AG08395 (cell line): Measurements from ENCODE around the gene MLN.
A peak's percentile ranks its signal among the peaks of the same experiment; 100 is the strongest.

Experiments used
- DNase-seq: peaks from one replicate; pipeline ENCODE4 v3.0.0; 2012; ENCODE audit warnings: mixed read lengths, low spot score

MLN gene

DNA sequence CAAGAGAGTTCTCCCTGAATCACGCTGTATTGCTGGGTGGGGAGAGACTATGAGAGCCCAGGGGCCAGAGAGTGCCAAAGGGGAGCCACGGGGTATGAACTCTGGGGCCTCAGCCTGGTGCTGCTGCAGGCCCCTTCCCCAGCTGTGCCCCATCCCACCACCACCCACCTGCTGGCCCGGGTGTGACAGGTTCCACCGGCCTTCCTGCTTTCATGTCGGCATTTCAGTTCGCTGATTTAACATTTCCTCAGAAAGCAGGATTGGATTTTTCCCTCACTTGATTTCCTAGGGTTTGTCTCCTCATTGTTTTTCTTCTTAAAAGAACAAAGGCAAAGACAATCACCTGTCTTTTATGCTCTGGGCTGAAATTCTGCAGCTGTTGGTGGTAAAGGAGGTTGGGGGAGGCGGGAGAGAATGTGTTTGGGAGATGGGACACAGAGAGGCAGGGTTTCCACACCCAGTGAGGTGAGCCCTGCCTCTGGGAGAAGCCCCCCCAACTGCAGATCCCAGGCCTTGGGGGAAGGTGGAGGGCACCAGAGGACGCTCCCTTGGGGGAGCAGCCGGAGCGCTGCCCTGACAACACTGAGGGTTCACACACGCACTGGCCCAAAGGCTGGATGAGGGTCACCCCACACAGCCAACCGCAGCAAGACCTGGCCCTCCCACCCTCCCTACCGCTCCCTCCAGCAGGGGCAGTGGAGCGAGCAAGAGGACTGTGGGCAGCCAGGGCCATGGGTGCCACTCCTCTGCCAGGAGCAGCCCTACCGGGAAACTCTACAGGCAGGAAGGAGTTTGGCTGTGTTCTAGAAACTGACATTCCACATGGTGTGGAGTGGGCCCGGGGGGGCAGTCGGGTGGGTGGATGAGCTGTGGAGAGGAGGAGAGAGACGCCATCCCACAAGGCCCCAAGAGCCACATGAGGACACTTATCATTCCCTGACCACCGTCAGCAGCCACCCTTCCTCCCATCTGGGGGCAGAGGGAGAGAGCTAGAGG, 10.5 kb upstream of the MLN start:
- DNase-seq: no peak

GRCh38 chr6:33813246-33813904, 9.6 kb upstream of the MLN start:
- no peak for DNase-seq

- DNase-seq: peak; percentile 73
Observed at GRCh38 chr6:33812669-33813068, 8.9 kb upstream of the MLN start.

- DNase-seq: no peak
Observed at GRCh38 chr6:33809594-33809993, 5.8 kb upstream of the MLN start.

DNA sequence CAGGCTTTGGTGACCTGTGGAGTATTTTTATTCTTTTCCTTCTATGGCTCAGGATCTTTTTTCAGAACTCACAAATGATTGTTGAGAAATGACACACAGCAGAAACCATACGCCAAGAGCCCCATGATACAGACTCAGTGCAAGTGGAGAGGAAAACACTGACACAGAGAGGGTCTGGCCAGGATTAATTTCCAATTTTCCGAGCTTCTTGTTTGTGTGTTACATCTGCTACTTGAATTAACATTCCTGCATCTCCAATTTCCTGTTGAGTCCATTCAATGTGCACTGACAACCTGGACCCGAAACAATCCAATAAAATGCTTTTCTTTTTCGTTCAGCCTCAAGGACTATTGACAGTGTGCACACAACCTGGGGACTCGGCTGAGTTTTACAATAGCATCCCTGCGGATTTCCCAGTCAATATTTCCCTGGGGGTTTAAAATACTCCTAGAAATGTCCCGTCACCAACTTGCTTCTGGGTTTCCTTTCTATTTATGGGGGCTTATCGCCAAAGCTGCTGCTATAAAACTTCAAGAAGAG, 4.9 kb upstream of the MLN start:
- no peak for DNase-seq

DNA sequence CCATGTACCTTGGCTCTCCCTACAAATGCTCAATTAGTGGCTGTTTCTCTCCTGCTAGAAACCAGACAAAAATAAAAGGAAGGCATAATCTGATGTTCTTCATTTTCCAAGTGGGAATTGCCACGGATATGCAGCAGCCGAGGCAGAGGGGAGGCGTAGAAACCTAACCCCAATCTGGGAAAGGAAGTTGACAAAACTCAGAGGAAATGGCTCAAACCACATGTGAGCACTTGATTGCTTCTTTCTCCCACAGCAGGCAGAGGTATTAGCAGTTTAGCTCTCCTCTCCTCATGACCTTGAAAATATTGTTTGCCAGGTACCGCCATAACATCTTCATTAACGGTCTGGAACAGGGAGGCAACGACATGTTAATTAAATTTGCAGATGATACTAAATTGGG, 3.8 kb upstream of the MLN start:
- DNase-seq: no peak

DNA sequence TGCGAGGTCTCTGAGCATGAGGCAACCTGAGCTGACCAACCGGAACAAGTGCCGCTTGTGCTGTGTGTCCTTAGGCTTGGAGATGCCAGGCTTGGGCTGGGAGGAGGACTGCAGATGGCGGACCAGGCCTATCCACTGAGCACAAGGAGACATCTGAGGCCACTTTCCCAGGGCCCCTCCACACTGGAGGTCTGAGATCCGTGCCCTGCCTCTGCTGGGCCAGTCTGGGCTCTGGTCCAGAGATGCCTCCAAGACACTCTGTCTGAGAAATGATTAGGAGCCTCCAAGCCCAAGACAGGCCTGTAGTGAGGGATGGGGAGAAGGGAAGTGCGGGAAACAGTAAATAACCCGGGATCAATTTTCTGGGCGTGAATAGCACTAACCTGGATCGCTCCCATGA, 3.0 kb upstream of the MLN start:
- DNase-seq: no peak

DNA sequence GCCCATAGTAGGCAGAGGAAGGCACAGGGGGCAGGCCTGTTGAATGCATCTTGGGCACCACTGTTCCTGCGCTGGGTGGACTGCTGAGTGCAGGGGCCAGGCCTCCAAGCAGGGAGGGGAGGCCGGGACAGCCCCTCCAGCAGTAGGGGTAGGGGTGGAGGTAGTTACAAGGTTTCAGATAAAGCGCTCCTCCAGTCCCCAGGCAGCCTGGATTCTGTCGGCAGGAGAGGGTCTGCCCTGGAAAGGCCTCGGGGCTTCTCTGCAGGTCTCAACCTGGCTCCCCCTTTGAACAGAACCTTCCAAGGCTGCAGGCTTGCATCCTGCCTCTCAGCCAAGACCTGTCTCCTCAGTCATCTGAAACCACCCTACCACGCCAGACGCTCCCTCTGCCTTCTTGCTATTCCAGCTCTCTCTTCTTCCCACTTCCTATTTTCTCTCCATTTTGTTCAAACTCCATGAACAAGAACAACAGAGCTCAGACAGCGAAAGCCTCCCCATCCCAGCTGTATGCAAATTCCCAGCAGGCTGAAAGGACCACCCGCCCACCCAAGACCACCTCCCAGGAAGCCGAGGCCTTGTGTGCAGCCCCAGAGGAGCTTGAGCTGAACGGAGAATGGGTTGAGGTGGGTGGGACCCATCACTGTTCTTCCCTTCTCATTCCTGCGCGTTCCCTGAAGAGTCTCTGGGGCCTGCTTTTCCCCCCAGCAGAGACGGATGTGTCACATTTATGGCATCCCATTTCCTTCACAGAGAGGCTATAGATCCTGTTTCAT, 1.4 kb downstream of the MLN start:
- no peak for DNase-seq

DNA sequence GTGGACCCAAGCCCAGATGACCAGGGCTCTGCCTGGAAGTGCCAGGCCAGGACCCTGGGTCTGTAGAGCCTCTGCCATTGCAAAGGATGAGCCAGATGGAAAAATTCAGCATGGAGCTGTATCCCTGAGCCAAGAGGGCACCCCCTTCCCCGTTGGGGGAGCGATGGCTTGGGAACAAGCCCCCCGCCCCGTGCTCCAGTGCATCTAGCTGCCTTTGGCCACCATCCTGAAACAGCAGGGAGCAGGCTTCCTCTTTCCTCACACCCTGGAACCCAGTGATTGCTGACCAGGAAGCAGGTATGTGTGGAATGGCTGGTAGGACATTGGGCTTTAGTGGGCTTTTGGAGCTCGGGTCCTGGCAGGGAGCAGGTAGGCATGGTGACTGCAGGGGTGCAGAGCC, 2.2 kb downstream of the MLN start:
- DNase-seq: no peak

- DNase-seq: no peak
Observed at GRCh38 chr6:33800248-33800969, 3.4 kb downstream of the MLN start.

GRCh38 chr6:33799454-33800113, 4.2 kb downstream of the MLN start:
- DNase-seq: peak; percentile 74

DNA sequence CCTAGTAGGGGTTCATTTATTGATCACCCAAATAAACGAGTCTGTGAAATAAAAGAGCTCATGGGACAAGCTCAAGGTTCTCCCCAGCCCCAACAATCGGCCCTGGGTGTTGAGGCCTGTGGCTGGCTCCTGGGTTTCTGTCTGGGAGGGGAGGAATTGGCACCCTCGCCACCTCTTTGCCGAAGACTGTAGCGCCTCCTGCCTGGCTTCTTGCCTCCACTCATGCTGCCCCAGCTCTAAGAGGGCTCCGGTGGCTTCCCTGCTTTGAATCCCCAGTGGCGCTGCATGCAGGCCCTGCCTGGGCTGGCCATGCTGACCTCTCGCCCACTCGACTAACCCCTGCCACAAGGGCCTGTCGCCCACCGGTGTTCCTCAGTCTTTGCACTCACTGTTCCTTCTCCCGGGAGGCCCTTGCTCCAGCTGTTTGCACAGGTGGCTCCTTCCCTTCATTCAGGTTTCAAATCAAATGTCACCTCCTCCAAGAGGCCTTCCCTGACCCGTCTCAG, 5.4 kb downstream of the MLN start:
- no peak for DNase-seq

- no peak for DNase-seq
Observed at GRCh38 chr6:33797626-33798342, 6.0 kb downstream of the MLN start.

GRCh38 chr6:33794910-33795623, 8.7 kb downstream of the MLN start:
- DNase-seq: peak; percentile 19

DNA sequence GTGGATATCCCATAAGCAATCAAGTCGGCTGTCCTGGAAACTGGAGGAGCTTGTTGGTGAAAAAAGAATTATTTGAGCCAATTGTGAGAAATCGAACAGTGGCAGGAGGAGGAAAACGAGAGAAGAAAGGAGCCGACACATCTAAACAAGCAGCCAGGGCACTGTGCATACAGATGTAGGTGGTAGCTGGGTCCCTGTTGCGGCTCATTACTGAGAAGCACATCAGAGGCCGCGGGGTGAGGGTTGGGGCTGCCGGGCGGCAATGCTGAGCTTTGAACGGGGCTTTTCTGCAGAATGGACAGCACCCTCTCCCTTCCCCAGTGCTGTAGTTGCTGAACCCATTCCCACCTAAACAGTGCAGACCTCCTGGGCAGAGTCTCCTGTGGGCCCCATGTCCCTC, 10.8 kb downstream of the MLN start:
- no peak for DNase-seq

GRCh38 chr6:33791620-33792019, 12.2 kb downstream of the MLN start:
- DNase-seq: no peak

DNA sequence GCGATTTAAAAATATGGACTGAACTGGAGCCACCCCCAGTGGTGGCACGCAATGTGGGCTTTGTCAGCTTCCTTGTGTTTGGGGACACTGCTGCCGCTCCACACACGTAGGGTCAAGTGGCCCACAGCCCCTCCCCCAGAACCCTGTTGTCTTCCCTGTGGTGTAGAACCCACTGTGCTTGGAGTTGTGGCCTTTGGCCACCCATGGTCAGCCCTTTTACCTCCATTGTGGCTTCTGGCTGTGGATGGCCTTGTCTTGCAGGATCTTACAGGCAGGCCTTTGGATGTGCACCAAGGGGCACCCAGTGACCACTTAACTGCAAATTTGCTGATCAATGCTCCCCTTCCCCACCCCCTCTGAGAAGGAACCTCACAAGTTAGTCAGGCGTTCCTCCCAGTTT, 12.9 kb downstream of the MLN start:
- no peak for DNase-seq

DNA sequence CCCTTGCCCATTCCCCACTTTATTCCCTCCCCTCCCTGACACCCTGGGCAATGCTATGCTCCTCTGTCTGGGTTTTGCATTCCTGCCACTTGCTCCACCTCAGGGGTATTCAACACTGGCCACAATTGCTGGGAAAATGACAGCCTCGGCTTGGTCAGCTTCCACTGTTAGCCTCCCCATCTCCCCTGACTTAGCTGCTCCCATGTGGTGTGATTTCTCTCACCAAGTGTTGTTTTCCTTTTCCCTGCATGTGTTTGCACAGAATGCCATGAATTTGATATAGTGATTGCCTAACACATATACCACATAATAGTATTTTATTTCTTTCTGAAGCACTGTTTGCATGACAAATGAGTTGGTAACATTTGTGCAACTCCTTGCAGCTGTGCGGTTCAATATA, 13.4 kb downstream of the MLN start:
- no peak for DNase-seq

DNA sequence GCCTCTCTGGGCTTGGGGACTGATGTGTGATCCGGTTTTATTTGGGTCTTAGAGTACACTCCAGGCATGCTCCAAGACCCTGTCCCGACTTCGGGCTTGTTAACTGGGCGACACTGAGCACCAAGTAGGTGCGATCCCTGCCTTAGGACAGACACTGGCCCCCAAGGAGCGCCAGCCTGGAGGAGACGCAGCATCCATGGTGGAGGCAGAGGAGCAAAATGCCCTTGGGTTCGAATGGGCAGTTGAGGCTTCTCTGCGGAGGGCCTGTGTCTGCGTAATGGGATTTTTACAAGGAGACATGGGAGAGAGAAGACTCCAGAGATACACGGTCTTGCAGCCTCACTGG, 14.3 kb downstream of the MLN start:
- DNase-seq: no peak
